Lung (tissue), 12 donors: Measurements from ENCODE around the gene RFX8. TPM values are rescaled to one million over a fixed set of nuclear protein-coding genes. Genes with fewer than 3 reads are reported as not detected.

Experiments used
- ATAC-seq: fragments of 200-7000 bp; cut with Tn5 transposase; one replicate; pipeline ENCODE4 v1.9.1; 2020; ENCODE audit warnings: moderate number of reproducible peaks; ENCODE audit not compliant: insufficient read depth, low FRiP score
- DNase-seq, 3 donors: peaks; one replicate each; pipeline ENCODE4 v3.0.0-alpha.2; 2013 to 2017
- H3K27ac ChIP-seq, 2 donors: one replicate each; pipeline ENCODE4 v1.5.1; 2013; ENCODE audit warnings: mild to moderate bottlenecking in 2 of 2, moderate library complexity in 2 of 2, control low read depth in 1 of 2, inconsistent platforms in 1 of 2, low read depth in 1 of 2, low read length in 1 of 2
- H3K27me3 ChIP-seq, 3 donors: one replicate each; pipeline ENCODE4 v1.5.1; 2013; ENCODE audit warnings: low read length in 2 of 3; ENCODE audit not compliant: control insufficient read depth in 3 of 3, insufficient read depth in 3 of 3
- H3K36me3 ChIP-seq, 4 donors: one replicate each; pipeline ENCODE4 v1.5.1; 2013; ENCODE audit warnings: low read length in 4 of 4, mild to moderate bottlenecking in 1 of 4, moderate library complexity in 1 of 4; ENCODE audit not compliant: control insufficient read depth in 4 of 4, insufficient read depth in 4 of 4
- H3K4me1 ChIP-seq, 5 donors: one replicate each; pipeline ENCODE4 v1.5.1; 2013; ENCODE audit warnings: low read length in 5 of 5, mild to moderate bottlenecking in 2 of 5, moderate library complexity in 1 of 5; ENCODE audit not compliant: control insufficient read depth in 5 of 5, insufficient read depth in 5 of 5
- H3K4me3 ChIP-seq: one replicate; pipeline ENCODE4 v1.5.1; 2013; ENCODE audit warnings: mild to moderate bottlenecking, control low read depth, moderate library complexity
- H3K9ac ChIP-seq, 2 donors: one replicate each; pipeline ENCODE4 v1.5.1; 2013; ENCODE audit warnings: low read length in 2 of 2, control low read depth in 1 of 2; ENCODE audit not compliant: insufficient read depth in 1 of 2
- H3K9me3 ChIP-seq, 4 donors: one replicate each; pipeline ENCODE4 v1.5.1; 2013; ENCODE audit warnings: low read length in 3 of 4, mild to moderate bottlenecking in 1 of 4, moderate library complexity in 1 of 4; ENCODE audit not compliant: control insufficient read depth in 4 of 4, insufficient read depth in 3 of 4
- CTCF ChIP-seq: IDR thresholded peaks from 2 replicates; pipeline ENCODE4 v1.5.1; 2012; ENCODE audit warnings: mild to moderate bottlenecking; ENCODE audit errors: control extremely low read depth, extremely low read depth
- WGBS, 2 donors: extraction: QIAGEN DNeasy Blood & Tissue Kit; methylation state at CpG; one replicate each; pipeline ENCODE4 v1.1.7; 2013; 5-methylcytosine and 5-hydroxymethylcytosine counted together
- polyA plus RNA-seq, 2 donors: library from polyadenylated mRNA; stranded (reverse); fragments of 200-250 nt; gene quantifications; one replicate each; pipeline ENCODE4 v1.2.1, GENCODE V29; 2013
- total RNA-seq, 2 donors: library from RNA; depleted of rRNA in 1 of 2; stranded (reverse); fragments of >200 nt in 1 of 2; gene quantifications; one replicate each; pipeline ENCODE4 v1.2.1, GENCODE V29; 2014 to 2021
- donor health status: control.
- donor health status: control.
- donor health status: Bipolar disorder and iron deficiency.
- donor health status: healthy.
- donor health status: DM: yes; HTN: yes; CAD: no.

The RFX8 gene
- total and polyA plus RNA-seq, 4 donors, result 0.11 to 0.88 (median 0.36) TPM

GRCh38 chr2:101386599-101387150, 88.2 kb downstream of the RFX8 start:
- Histone ChIP-seq H3K9me3 (no peaks in the 10 kb centered on the region), H3K4me1 (peaks cover 0 to 14% (median 0%) of the 10 kb centered on the region in 5 donors), H3K36me3 (no peaks in the 10 kb centered on the region), H3K4me3 (no peak overlapping the region), H3K9ac (no peak overlapping the region), H3K27ac (no peak overlapping the region), H3K27me3 (peaks cover 0 to 48% (median 42%) of the 10 kb centered on the region in 3 donors)
- ATAC-seq (peak; percentile 34), DNase-seq (no peak)
- 3 to 6% methylated on average over 30 to 45 of the region's 45 CpGs for WGBS, 2 donors
- TF ChIP-seq CTCF, result no peak

- WGBS, 2 donors, result 70 to 84% methylated on average over 7 of the region's 7 CpGs
- Histone ChIP-seq H3K9ac (no peak overlapping the region), H3K36me3 (no peaks in the 10 kb centered on the region), H3K27me3 (peaks cover 0 to 33% (median 30%) of the 10 kb centered on the region in 3 donors), H3K27ac (no peak overlapping the region), H3K4me3 (no peak overlapping the region), H3K9me3 (no peaks in the 10 kb centered on the region), H3K4me1 (peaks cover 0 to 18% (median 0%) of the 10 kb centered on the region in 5 donors)
- ATAC-seq (no peak), DNase-seq (no peak)
- no peak for TF ChIP-seq CTCF
Measured at GRCh38 chr2:101383016-101383541, 91.8 kb downstream of the RFX8 start.

- WGBS, 2 donors, result 74 to 75% methylated on average over 2 of the region's 2 CpGs
- ATAC-seq, result no peak
- no peak for TF ChIP-seq CTCF
- H3K4me1 ChIP-seq, result peaks cover 0 to 15% (median 0%) of the 10 kb centered on the region in 5 donors
- DNase-seq, result peak in 2 of 3 donors; percentile 19 to 53
- no peak overlapping the region for H3K4me3 ChIP-seq
- H3K9ac ChIP-seq, result no peak overlapping the region
- H3K36me3 ChIP-seq, result no peaks in the 10 kb centered on the region
- H3K27me3 ChIP-seq, result peaks cover 0 to 27% (median 24%) of the 10 kb centered on the region in 3 donors
- H3K27ac ChIP-seq, result no peak overlapping the region
- no peaks in the 10 kb centered on the region for H3K9me3 ChIP-seq
Measured at GRCh38 chr2:101382442-101382841, 92.5 kb downstream of the RFX8 start.
